NAMALWA (cell line): Measurements from ENCODE around the gene GRIN2D.
"Not testable (repeated sequence)": the region's sequence is repeated elsewhere in the genome, so short reads cannot be mapped to it uniquely, and the experiment has no call there.

ENCODE experiments used
- DNase-seq: peaks from one replicate; pipeline ENCODE4 v3.0.0-alpha.2; 2015; ENCODE audit warnings: low spot score

Gene GRIN2D

GRCh38 chr19:48371771-48372170, 21.7 kb upstream of the GRIN2D start:
- not testable (repeated sequence) for DNase-seq

GRCh38 chr19:48372904-48373303, 20.6 kb upstream of the GRIN2D start:
- no peak for DNase-seq

GRCh38 chr19:48373567-48373966, 19.9 kb upstream of the GRIN2D start:
- no peak for DNase-seq

- DNase-seq: no peak
Measured at GRCh38 chr19:48378194-48378570, 15.3 kb upstream of the GRIN2D start.

- DNase-seq: no peak
Measured at GRCh38 chr19:48379058-48379457, 14.4 kb upstream of the GRIN2D start.

GRCh38 chr19:48381178-48381950, 12.1 kb upstream of the GRIN2D start:
- DNase-seq: no peak

- DNase-seq: no peak
Measured at GRCh38 chr19:48382286-48382685, 11.2 kb upstream of the GRIN2D start.

GRCh38 chr19:48385461-48386087, 7.9 kb upstream of the GRIN2D start:
- DNase-seq: no peak

- no peak for DNase-seq
Measured at GRCh38 chr19:48386981-48387380, 6.5 kb upstream of the GRIN2D start.

GRCh38 chr19:48390188-48391099, 3.0 kb upstream of the GRIN2D start:
- peak; percentile 78 for DNase-seq

- peak; percentile 67 for DNase-seq
Measured at GRCh38 chr19:48391100-48392005, 2.1 kb upstream of the GRIN2D start, which contains the start of gene KDELR1. Gene KDELR1, minus strand, starts transcription at chr19:48391551. Its CDS starts 193 bp downstream, at chr19:48391358.

GRCh38 chr19:48392006-48392344, 1.5 kb upstream of the GRIN2D start:
- DNase-seq: not testable (repeated sequence)

- DNase-seq: no peak
Measured at GRCh38 chr19:48392860-48393558, 459 bp upstream of the GRIN2D start.

GRCh38 chr19:48394331-48395169, 1.1 kb downstream of the GRIN2D start:
- DNase-seq: no peak

GRCh38 chr19:48395170-48395455, 1.6 kb downstream of the GRIN2D start:
- DNase-seq: no peak

GRCh38 chr19:48395499-48395898, 2.0 kb downstream of the GRIN2D start:
- DNase-seq: no peak

- DNase-seq: no peak
Measured at GRCh38 chr19:48396016-48396823, 2.8 kb downstream of the GRIN2D start.

- DNase-seq: no peak
Measured at GRCh38 chr19:48396824-48397176, 3.3 kb downstream of the GRIN2D start.

- no peak for DNase-seq
Measured at GRCh38 chr19:48397263-48398101, 4.0 kb downstream of the GRIN2D start.
